Measurements from ENCODE around the gene TMEM240.
"Not testable (repeated sequence)": the region's sequence is repeated elsewhere in the genome, so short reads cannot be mapped to it uniquely, and the experiment has no call there.

The TMEM240 gene

GRCh38 chr1:1540818-1541628 is 599 bp upstream of the TMEM240 start:
- no peak for DNase-seq (ENCODE audit: low spot score)

- no peak for DNase-seq (ENCODE audit: low spot score)
Measured at GRCh38 chr1:1539310-1540089, 924 bp downstream of the TMEM240 start.

GRCh38 chr1:1538989-1539309 is 1.5 kb downstream of the TMEM240 start:
- DNase-seq (ENCODE audit: low spot score), result no peak

GRCh38 chr1:1538334-1538733 is 2.1 kb downstream of the TMEM240 start:
- DNase-seq (ENCODE audit: low spot score), result no peak

GRCh38 chr1:1537626-1538250 is 2.7 kb downstream of the TMEM240 start:
- DNase-seq (ENCODE audit: low spot score), result no peak

GRCh38 chr1:1536938-1537546 is 3.4 kb downstream of the TMEM240 start:
- no peak for DNase-seq (ENCODE audit: low spot score)

- DNase-seq (ENCODE audit: low spot score), result no peak
Measured at GRCh38 chr1:1536019-1536937, 4.1 kb downstream of the TMEM240 start.

- no peak for DNase-seq (ENCODE audit: low spot score)
Measured at GRCh38 chr1:1535201-1536018, 5.0 kb downstream of the TMEM240 start.

- DNase-seq (ENCODE audit: low spot score), result no peak
Measured at GRCh38 chr1:1534401-1535154, 5.8 kb downstream of the TMEM240 start.

- not testable (repeated sequence) for DNase-seq (ENCODE audit: low spot score)
Measured at GRCh38 chr1:1533894-1534291, 6.5 kb downstream of the TMEM240 start.

- not testable (repeated sequence) for DNase-seq (ENCODE audit: low spot score)
Measured at GRCh38 chr1:1533176-1533893, 7.1 kb downstream of the TMEM240 start.

GRCh38 chr1:1531947-1532346 is 8.5 kb downstream of the TMEM240 start:
- no peak for DNase-seq (ENCODE audit: low spot score)

GRCh38 chr1:1529936-1530335 is 10.5 kb downstream of the TMEM240 start:
- DNase-seq (ENCODE audit: low spot score), result no peak

GRCh38 chr1:1529321-1529720 is 11.1 kb downstream of the TMEM240 start:
- DNase-seq (ENCODE audit: low spot score), result no peak

- no peak for DNase-seq (ENCODE audit: low spot score)
Measured at GRCh38 chr1:1528301-1529267, 11.8 kb downstream of the TMEM240 start.

- no peak for DNase-seq (ENCODE audit: low spot score)
Measured at GRCh38 chr1:1527092-1527816, 13.2 kb downstream of the TMEM240 start.

GRCh38 chr1:1526476-1526875 is 13.9 kb downstream of the TMEM240 start:
- DNase-seq (ENCODE audit: low spot score), result not testable (repeated sequence)
